ENCODE measurements around the gene PCNT. TPM values are rescaled to one million over a fixed set of nuclear protein-coding genes. Genes with fewer than 3 reads are reported as not detected.
"Not testable (repeated sequence)": the region's sequence is repeated elsewhere in the genome, so short reads cannot be mapped to it uniquely, and the experiment has no call there.

PCNT gene
- total RNA-seq, 4 donors from 2014 or later, result 30.3 to 44.0 (median 33.3) TPM

DNA sequence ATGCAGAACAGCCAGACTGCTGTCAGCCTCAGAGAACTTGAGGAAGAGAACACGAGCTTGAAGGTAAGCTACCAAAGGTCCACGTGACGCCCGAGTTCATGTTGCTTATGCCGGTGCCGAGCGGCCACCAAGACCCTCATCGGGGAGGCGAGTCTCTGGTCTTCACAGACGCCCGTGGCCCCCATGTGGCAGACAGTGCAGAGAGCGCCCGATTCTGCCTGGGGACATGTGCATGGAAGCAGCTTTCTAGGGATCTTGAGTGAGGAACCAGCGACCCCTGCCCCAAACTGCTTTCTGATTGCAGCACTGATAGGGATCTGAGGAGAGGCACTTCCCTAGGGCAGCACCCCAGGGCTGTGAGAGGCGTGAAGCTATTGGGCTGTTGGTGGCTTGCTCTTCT is 78.5 kb downstream of the PCNT start:
- no peak for DNase-seq (ENCODE audit: low spot score in 2 of 2)
- no peak for TF ChIP-seq POLR2A (IDR thresholded peaks at IDR 0.05)
- TF ChIP-seq, protein P1, sequence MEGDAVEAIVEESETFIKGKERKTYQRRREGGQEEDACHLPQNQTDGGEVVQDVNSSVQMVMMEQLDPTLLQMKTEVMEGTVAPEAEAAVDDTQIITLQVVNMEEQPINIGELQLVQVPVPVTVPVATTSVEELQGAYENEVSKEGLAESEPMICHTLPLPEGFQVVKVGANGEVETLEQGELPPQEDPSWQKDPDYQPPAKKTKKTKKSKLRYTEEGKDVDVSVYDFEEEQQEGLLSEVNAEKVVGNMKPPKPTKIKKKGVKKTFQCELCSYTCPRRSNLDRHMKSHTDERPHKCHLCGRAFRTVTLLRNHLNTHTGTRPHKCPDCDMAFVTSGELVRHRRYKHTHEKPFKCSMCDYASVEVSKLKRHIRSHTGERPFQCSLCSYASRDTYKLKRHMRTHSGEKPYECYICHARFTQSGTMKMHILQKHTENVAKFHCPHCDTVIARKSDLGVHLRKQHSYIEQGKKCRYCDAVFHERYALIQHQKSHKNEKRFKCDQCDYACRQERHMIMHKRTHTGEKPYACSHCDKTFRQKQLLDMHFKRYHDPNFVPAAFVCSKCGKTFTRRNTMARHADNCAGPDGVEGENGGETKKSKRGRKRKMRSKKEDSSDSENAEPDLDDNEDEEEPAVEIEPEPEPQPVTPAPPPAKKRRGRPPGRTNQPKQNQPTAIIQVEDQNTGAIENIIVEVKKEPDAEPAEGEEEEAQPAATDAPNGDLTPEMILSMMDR (IDR thresholded peaks at IDR 0.05), result no peak
- intact Hi-C loops (cut with DNase I; ENCODE audit: low total_unique reads), result no loop called here
- 82 to 90% methylated on average over 15 of the region's 15 CpGs for WGBS, 2 donors
- no peak overlapping the region for H3K4me3 ChIP-seq (ENCODE audit: low read depth, poor library complexity, severe bottlenecking)

DNA sequence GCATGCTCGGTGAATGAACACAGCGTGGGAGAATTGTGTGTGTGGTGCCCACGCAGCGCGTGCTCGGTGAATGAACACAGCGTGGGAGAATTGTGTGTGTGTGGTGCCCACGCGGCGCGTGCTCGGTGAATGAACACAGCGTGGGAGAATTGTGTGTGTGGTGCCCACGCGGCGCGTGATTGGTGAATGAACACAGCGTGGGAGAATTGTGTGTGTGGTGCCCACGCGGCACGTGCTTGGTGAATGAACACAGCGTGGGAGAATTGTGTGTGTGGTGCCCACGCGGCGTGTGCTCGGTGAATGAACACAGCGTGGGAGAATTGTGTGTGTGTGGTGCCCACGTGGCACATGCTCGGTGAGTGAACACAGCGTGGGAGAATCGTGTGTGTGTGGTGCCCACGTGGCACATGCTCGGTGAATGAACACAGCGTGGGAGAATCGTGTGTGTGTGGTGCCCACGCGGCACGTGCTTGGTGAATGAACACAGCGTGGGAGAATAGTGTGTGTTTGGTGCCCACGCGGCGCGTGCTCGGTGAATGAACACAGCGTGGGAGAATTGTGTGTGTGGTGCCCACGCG is 79.4 kb downstream of the PCNT start:
- intact Hi-C loops (cut with DNase I; ENCODE audit: low total_unique reads); DNase-seq (ENCODE audit: low spot score in 2 of 2); H3K4me3 ChIP-seq (ENCODE audit: low read depth, poor library complexity, severe bottlenecking): not testable (repeated sequence)
- 93 to 96% methylated on average over 47 of the region's 47 CpGs for WGBS, 2 donors

DNA sequence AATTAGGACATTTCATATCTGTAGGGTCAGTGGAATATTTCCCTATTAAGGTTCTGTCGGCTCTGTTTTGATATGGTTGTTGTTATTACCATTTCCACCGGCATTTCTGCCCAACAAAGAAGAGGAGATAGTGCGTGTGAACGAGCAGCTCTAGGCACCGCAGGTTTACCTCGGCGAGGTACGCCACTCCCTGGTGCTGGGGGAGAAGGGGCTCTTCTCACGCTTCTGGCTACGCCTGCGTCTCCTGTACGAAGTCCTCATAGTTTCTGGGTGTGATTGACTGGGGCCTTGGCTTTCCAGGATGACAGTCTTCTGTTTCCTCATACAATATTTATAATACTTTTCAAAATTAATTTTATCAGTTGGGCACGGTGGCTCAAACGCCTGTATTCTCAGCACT is 80.3 kb downstream of the PCNT start:
- intact Hi-C loops (cut with DNase I; ENCODE audit: low total_unique reads), result no loop called here
- no peak for TF ChIP-seq POLR2A (IDR thresholded peaks at IDR 0.05)
- TF ChIP-seq, protein P1 (IDR thresholded peaks at IDR 0.05), result no peak
- H3K4me3 ChIP-seq (ENCODE audit: low read depth, poor library complexity, severe bottlenecking), result no peak overlapping the region
- no peak for DNase-seq (ENCODE audit: low spot score in 2 of 2)
- WGBS, 2 donors, result 96 to 97% methylated on average over 14 of the region's 14 CpGs

DNA sequence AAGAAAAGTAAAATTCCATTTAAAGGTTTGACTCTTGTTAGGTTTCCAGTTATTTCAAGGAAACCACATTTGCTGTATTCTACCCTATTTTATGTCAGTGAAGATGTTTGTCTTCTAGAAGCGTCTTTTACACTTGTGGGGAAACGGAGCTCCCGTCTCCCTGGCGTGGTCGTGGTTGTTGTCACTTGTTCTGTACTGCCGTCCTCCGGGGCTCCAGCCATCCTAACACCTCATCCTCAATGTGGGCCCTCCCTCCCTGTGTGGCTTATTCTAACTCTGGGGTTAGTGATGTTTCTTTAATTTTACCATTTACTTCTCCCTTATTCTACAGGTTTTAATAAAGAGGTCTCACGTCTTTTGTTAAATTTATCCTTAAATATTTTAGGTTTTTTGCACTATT is 82.0 kb downstream of the PCNT start:
- no peak for TF ChIP-seq POLR2A (IDR thresholded peaks at IDR 0.05)
- TF ChIP-seq, protein P1 (IDR thresholded peaks at IDR 0.05), result no peak

DNA sequence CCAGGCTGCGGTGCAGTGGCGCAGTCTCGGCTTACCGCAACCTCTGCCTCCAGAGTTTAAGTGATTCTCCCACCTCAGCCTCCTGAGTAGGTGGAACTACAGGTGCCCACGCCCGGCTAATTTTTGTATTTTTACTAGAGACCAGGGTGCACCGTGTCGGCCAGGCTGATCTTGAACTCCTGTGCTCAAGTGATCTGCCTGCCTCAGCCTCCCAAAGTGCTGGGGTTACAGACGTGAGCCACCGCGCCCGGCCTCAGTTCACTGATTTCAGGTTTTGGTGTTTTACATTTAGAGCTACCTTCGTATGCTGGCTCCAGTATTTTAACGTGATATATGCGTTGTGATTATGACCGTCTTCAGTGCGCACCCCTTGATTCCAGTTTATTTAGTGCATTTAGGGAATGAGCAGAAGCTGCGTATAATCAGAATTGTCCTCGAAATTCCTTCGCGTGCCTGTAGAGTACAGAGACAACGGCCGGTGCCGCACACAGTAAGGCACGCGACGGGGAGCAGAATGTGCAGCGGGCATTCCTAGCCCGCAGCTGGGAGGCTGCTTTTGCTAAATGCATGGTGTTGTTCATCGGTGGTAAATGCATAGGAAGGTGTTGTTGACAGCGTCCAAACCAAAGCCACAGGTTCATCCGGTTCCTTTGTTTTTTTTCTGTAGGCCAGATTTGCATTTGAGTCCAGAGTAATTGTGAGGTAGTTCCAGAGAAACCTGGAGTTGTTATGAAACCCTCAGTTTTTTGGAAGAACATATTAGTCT is 85.9 kb downstream of the PCNT start:
- WGBS, 2 donors, result 90 to 94% methylated on average over 32 of the region's 32 CpGs
- no peak for TF ChIP-seq POLR2A (IDR thresholded peaks at IDR 0.05)
- TF ChIP-seq, protein P1 (IDR thresholded peaks at IDR 0.05), result no peak
- intact Hi-C loops (cut with DNase I; ENCODE audit: low total_unique reads), result no loop called here
- no peak overlapping the region for H3K4me3 ChIP-seq (ENCODE audit: low read depth, poor library complexity, severe bottlenecking)
- DNase-seq (ENCODE audit: low spot score in 2 of 2), result no peak

More for the DNA sequence above, 82.0 kb downstream of the PCNT start:
- intact Hi-C loops (cut with DNase I; ENCODE audit: low total_unique reads), result no loop called here
- WGBS, 2 donors, result 86 to 92% methylated on average over 8 of the region's 8 CpGs
- H3K4me3 ChIP-seq (ENCODE audit: low read depth, poor library complexity, severe bottlenecking), result no peak overlapping the region
- no peak for DNase-seq (ENCODE audit: low spot score in 2 of 2)

DNA sequence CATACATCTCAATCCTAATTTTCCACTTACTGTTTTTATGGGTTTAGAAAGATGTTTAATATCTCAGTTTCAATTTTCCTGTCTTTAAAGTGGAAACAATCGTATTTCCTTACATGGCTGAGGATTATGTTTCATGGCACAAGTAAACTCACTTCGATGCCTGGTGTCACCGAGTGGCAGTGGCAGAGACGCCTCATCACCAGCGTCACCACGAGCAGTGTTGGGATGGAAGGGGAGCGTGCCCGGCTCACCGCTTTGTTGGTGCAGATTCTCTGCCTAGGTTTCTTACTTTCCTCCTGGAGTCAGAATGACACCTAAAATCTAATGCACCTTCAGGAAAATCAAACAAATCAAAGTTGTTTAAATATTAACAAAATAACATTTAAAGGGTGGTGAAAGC is 86.6 kb downstream of the PCNT start:
- no peak for TF ChIP-seq POLR2A (IDR thresholded peaks at IDR 0.05)
- TF ChIP-seq, protein P1 (IDR thresholded peaks at IDR 0.05), result no peak
- intact Hi-C loops (cut with DNase I; ENCODE audit: low total_unique reads), result no loop called here
- WGBS, 2 donors, result 95 to 99% methylated on average over 9 of the region's 9 CpGs
- no peak for DNase-seq (ENCODE audit: low spot score in 2 of 2)
- H3K4me3 ChIP-seq (ENCODE audit: low read depth, poor library complexity, severe bottlenecking), result no peak overlapping the region

Measured in lower leg skin (tissue), 4 donors.